ENCODE results near the gene GSTK1.
A peak's percentile ranks its signal among the peaks of the same experiment; 100 is the strongest.

Gene GSTK1

DNA sequence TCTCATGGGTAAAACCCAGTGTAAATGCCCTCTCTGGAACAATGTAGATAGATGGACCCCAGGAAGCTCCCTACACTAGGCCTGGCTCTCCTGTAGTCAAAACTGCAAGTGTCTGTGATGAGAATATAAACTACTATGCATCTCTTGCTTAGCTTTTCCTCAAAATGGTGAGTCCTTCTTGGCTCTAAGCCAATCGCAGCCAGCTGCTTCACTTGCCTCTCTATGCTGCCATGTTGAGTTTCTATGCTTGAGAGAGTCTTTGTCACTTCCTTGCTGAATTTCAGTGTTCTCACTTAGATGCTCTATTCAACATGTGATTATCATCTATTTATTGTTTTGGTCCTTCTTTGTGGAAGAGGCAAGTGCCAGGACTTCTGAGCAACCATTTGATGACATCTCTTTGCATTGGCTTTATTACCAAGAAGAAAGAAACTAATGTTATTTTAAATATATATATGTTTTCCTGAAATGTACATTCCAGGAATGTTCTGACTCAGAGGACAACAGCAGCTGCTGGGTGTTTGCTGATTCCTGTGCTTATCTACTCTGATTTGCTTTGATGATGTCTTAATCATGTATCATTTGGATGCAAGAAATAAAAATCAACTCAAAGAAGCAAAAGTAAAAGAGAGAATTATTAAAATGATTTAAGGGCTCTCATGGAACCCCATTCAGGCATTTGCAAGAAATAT is 24.8 kb upstream of the GSTK1 start:
- Histone ChIP-seq H3K9ac (ENCODE audit: low read depth, low read length, poor library complexity, severe bottlenecking) (no peak overlapping the region), H3K79me2 (ENCODE audit: insufficient read depth, low read length) (no peaks in the 10 kb centered on the region), H3K4me3 (ENCODE audit: low read length, poor library complexity, severe bottlenecking) (no peak overlapping the region), H3K27me3 (ENCODE audit: insufficient read depth, low read length, poor library complexity, severe bottlenecking) (peaks cover 9% of the 10 kb centered on the region), H2AFZ (ENCODE audit: low read length) (no peak overlapping the region), H3K4me1 (ENCODE audit: insufficient read depth, low read length, poor library complexity, severe bottlenecking) (peaks cover 3% of the 10 kb centered on the region), H3K9me2 (replicated peaks; ENCODE audit: low read depth, low read length) (no peaks in the 10 kb centered on the region), H3K9me3 (ENCODE audit: insufficient read depth, low read depth, low read length) (peaks cover 8% of the 10 kb centered on the region; the same call in 1 of the 2 replicates), H3F3A (ENCODE audit: low read depth) (no peaks in the 10 kb centered on the region), H4K20me1 (ENCODE audit: insufficient read depth, low read length, poor library complexity, severe bottlenecking) (no peaks in the 10 kb centered on the region), H3K4me2 (ENCODE audit: low read depth, low read length, poor library complexity, severe bottlenecking) (no peak overlapping the region), H3K36me3 (ENCODE audit: insufficient read depth, low read length) (no peaks in the 10 kb centered on the region)
- TF ChIP-seq, protein P1, sequence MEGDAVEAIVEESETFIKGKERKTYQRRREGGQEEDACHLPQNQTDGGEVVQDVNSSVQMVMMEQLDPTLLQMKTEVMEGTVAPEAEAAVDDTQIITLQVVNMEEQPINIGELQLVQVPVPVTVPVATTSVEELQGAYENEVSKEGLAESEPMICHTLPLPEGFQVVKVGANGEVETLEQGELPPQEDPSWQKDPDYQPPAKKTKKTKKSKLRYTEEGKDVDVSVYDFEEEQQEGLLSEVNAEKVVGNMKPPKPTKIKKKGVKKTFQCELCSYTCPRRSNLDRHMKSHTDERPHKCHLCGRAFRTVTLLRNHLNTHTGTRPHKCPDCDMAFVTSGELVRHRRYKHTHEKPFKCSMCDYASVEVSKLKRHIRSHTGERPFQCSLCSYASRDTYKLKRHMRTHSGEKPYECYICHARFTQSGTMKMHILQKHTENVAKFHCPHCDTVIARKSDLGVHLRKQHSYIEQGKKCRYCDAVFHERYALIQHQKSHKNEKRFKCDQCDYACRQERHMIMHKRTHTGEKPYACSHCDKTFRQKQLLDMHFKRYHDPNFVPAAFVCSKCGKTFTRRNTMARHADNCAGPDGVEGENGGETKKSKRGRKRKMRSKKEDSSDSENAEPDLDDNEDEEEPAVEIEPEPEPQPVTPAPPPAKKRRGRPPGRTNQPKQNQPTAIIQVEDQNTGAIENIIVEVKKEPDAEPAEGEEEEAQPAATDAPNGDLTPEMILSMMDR (conservative IDR thresholded peaks at IDR 0.05; ENCODE audit: low read length) = no peak
- TF ChIP-seq EZH2phosphoT487 (IDR thresholded peaks at IDR 0.05; ENCODE audit: borderline replicate concordance) = no peak

DNA sequence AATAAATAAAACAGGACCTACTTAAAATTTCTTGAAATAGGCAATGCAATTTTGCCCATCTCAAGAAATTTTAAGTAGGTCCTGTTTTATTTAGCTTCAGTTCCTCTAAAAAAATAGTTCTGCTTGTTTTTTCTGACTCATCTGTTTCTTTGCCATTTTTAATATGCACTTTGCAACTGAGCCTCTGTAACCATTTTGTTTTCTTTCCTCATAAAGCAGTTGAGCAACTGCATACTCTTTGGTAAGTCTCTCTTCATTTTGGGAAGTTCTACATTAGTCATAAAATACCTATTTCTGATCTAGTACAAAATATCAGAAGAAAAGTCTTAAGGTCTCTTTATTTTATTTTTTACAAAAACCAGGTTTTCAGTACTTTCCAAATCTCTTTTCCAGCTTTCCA is 23.4 kb upstream of the GSTK1 start:
- H3K4me1 ChIP-seq (ENCODE audit: insufficient read depth, low read length, poor library complexity, severe bottlenecking) = peaks cover 16% of the 10 kb centered on the region
- H3K4me2 ChIP-seq (ENCODE audit: low read depth, low read length, poor library complexity, severe bottlenecking) = no peak overlapping the region
- H2AFZ ChIP-seq (ENCODE audit: low read length) = no peak overlapping the region
- H4K20me1 ChIP-seq (ENCODE audit: insufficient read depth, low read length, poor library complexity, severe bottlenecking) = no peaks in the 10 kb centered on the region
- no peaks in the 10 kb centered on the region for H3K36me3 ChIP-seq (ENCODE audit: insufficient read depth, low read length)
- H3K27me3 ChIP-seq (ENCODE audit: insufficient read depth, low read length, poor library complexity, severe bottlenecking) = no peaks in the 10 kb centered on the region
- H3K4me3 ChIP-seq (ENCODE audit: low read length, poor library complexity, severe bottlenecking) = no peak overlapping the region
- peaks cover 8% of the 10 kb centered on the region; the same call in 1 of the 2 replicates for H3K9me3 ChIP-seq (ENCODE audit: insufficient read depth, low read depth, low read length)
- H3F3A ChIP-seq (ENCODE audit: low read depth) = no peaks in the 10 kb centered on the region
- no peak overlapping the region for H3K9ac ChIP-seq (ENCODE audit: low read depth, low read length, poor library complexity, severe bottlenecking)
- TF ChIP-seq EZH2phosphoT487 (IDR thresholded peaks at IDR 0.05; ENCODE audit: borderline replicate concordance) = no peak
- TF ChIP-seq, protein P1 (conservative IDR thresholded peaks at IDR 0.05; ENCODE audit: low read length) = no peak
- no peaks in the 10 kb centered on the region for H3K9me2 ChIP-seq (replicated peaks; ENCODE audit: low read depth, low read length)
- H3K79me2 ChIP-seq (ENCODE audit: insufficient read depth, low read length) = no peaks in the 10 kb centered on the region

DNA sequence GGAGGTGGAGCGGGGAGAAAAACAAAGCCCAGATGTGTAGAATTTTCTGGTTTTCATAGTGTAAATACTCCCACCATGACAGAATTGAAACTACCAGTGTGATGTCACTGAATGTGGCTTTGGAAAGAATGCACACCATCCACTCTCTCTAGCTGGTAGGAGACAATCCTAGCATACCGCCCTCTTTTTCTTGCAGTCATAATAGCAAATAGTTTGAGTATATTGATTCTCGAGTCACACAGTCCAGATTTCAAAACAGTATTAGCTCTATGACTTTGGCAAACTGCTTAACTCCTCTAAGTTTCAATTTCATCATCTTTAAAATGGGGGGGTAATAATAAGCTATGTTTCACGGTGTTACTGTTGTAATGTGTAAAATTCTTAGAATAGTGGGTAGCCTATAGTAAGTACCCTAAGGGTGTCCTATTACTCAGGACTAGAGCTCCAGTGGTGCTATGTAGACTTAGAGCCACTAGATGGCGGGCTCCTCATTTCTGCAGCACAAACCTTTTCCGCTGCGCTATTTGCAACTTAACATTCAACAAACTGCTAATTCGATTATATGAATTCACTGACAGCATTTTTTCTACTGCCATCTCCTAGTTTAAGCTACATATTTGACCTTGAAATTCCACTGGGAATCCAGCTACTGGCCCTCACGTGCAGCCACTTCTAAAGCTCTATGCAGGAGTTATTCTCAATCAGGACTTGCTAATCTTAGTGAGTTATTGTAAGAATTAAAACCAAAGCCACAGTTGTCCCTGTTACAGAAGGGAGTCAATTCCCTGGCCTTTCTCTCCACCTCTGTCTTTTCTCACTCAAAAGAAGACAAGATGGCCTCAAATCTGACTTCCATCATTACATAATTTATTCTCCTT is 22.7 kb upstream of the GSTK1 start:
- no peak overlapping the region for H2AFZ ChIP-seq (ENCODE audit: low read length)

More for the DNA sequence above, 22.7 kb upstream of the GSTK1 start:
- H3K27me3 ChIP-seq (ENCODE audit: insufficient read depth, low read length, poor library complexity, severe bottlenecking) = no peaks in the 10 kb centered on the region
- no peaks in the 10 kb centered on the region for H3K79me2 ChIP-seq (ENCODE audit: insufficient read depth, low read length)
- H3K9me2 ChIP-seq (replicated peaks; ENCODE audit: low read depth, low read length) = no peaks in the 10 kb centered on the region
- peaks cover 23% of the 10 kb centered on the region for H3K4me1 ChIP-seq (ENCODE audit: insufficient read depth, low read length, poor library complexity, severe bottlenecking)
- H3K4me3 ChIP-seq (ENCODE audit: low read length, poor library complexity, severe bottlenecking) = no peak overlapping the region
- H3F3A ChIP-seq (ENCODE audit: low read depth) = no peaks in the 10 kb centered on the region
- peaks cover 8% of the 10 kb centered on the region; the same call in 1 of the 2 replicates for H3K9me3 ChIP-seq (ENCODE audit: insufficient read depth, low read depth, low read length)
- H3K4me2 ChIP-seq (ENCODE audit: low read depth, low read length, poor library complexity, severe bottlenecking) = no peak overlapping the region
- no peak overlapping the region for H3K9ac ChIP-seq (ENCODE audit: low read depth, low read length, poor library complexity, severe bottlenecking)
- TF ChIP-seq EZH2phosphoT487 (IDR thresholded peaks at IDR 0.05; ENCODE audit: borderline replicate concordance) = no peak
- TF ChIP-seq, protein P1 (conservative IDR thresholded peaks at IDR 0.05; ENCODE audit: low read length) = peak; percentile 96
- no peaks in the 10 kb centered on the region for H4K20me1 ChIP-seq (ENCODE audit: insufficient read depth, low read length, poor library complexity, severe bottlenecking)
- no peaks in the 10 kb centered on the region for H3K36me3 ChIP-seq (ENCODE audit: insufficient read depth, low read length)
